Measurements from ENCODE around the gene ERC2.

DNA sequence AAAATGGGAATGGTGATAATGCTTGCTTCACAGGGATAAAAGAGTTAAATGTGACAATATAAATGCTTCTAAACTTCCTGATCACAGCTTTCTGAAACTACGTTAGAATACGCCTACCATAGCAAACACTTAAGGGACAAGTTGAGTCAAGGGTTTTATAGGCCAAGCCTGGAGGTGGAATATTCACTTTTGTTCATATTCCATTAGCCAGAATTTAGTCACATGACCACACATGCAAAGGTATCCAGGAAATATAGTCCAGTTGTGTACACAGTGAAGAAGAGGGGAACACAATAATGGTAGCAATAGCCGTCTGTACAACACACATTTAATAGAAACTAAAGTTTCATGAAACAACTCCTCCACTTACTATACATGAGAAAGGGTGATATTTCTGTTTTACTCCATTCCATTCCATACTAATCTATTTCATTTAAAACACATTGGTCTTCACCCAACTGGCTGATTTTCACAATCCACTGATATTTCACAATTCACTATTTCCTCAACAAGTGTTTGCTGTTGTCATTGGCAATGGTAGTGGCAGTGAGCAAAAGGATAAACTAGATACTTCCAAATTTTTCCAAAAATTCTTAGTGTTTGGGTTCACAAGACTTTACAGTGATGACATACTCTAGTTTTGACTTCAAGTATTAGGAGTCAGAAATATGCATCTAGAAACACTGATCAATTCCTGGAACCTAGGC is 270.9 kb downstream of the ERC2 start:
- TF ChIP-seq CTCF (conservative IDR thresholded peaks at IDR 0.05 in 1 of 2, IDR thresholded peaks at IDR 0.05 in 1 of 2; ENCODE audit: low read depth in 1 of 2, low read length in 2 of 2) (no peak), EZH2 (IDR thresholded peaks at IDR 0.05; ENCODE audit: low read length, missing control alignments) (no peak)

Data from fibroblast of lung (primary cell).